NCI-H2081 (cell line): Measurements from ENCODE around the gene KRT83.
"Not testable (repeated sequence)": the region's sequence is repeated elsewhere in the genome, so short reads cannot be mapped to it uniquely, and the experiment has no call there.

Source experiments
- DNase-seq, 2 experiments: peaks; one replicate each; lab custom pipeline; 2025; lab: John Stamatoyannopoulos, UW

Gene KRT83

DNA sequence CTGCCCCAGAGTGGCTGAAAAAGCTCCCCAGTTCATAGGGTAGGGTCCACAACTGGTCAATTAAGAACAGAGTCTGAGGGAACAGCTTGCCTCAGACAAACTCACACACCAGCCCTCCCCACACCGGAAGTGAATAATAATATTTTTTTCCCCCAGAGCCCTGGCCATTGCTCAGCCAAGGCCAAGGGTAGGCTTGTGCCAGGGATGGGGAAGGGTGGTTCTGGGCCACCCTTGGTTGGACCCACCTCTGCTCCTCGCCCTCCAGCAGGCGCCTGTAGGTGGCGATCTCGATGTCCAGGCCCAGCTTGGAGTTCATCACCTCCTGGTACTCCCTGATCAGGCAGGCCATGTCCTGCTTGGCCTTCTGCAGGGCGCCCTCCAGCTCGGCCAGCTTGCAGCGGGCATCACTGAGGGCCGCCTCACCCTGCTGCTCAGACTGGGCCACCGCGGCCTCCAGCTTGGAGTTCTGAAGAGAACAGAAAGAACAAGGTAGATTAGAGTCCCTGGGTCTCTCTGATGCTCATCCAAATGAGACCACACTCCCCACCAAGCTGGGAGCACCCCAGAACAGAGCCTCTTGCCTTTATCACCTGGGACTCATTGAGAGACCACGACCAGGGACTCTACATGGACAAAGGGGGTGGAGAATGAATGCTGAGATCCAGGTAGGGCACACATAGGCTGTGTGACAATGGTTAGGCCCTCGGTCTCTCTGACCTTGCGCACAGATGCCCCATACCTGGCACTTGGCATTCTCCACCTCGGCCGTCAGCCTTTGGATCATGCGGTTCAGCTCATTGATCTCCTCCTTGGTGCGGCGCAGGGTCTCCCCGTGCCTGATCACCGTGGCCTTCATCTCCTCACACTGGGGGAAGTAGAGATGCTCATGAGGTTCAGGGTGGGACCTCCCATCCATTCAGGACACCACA, 34.1 kb downstream of the KRT83 start:
- not testable (repeated sequence) for DNase-seq

DNA sequence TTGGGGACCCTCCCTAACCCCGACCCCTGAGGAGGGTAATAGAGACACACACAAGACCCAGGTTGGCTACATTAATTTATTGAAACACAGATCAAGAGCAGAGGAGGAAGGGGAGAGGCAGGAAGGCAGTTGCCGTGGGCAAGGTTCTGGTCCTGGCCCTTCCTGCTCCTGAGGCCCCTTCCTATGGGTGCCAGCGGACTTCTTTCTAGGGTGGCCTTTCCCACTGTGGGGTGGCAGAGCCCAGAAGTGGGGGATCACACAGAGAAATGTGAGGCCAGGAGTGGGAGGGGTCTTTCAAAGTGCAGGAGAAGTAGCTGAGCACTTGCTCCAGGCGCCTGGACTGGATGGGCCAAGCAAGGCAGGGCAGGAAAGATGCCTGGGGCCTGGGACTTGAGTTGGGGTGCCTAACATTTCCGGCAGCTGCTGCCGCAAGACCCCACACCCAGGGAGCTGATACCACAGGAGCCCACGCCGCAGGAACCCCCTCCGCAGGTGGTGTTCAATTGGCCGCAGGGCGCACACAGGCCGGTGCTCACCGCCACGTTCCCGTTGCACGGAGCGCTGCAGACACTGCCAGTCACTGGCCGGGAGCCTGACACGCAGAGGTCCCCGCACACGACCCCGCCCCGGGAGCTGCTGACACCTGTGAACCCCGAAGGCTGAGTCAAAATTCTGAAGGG, 35.2 kb downstream of the KRT83 start:
- no peak for DNase-seq

DNA sequence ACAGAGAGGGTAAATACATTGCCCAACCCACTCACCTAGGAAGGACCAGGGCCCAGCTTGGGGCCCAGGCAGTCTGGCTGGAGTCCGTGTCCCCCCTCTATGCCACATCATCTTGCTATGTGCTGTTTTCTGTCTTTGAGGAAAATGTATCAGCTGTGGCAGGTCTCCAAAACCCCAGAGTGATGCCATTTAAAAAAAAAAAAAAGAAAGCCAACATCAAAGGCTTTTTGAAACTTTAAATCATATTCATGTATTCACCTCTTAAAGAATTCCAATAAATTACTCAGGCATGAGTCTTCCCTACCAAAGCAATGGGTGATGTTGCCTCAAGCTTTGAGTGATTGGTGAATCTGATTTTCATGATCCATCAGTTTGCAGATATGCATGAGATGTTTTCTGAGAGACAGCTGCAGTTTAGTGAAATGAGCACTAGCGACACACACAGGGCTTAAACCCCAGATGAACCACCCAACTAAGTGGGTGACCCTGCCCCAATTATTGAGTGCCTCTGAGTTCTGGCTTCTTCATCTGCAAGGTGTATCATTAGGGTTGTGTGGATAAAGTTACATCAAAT, 35.9 kb downstream of the KRT83 start:
- no peak for DNase-seq

DNA sequence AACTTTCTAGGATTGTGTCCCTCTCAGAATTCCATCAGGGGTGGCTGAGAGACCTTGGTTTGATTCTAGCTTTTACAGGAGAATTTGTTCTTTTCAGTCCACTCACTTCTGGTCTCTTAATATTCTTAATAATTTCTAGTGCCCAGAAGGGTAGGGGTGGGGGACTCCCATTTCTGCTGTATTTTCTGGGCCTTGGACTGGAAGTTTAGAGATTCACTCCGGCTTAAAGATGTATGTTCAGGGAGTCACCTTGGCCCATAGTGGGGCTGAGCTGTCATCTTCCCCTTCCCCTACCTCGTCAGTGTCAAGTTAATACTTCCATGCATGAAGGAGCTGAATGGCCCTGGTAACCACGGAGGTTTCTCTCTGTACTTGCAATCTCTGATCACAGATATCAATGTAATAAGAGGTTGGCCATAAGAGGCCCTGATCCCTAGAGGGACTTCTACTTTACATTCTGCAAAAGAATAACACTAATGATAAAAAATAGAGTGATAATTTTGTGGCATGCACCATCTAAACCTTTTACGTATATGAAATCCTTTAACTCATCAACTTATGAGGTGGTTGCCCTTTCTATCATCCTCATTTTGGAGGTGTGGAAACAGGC, 36.5 kb downstream of the KRT83 start:
- DNase-seq, result no peak

DNA sequence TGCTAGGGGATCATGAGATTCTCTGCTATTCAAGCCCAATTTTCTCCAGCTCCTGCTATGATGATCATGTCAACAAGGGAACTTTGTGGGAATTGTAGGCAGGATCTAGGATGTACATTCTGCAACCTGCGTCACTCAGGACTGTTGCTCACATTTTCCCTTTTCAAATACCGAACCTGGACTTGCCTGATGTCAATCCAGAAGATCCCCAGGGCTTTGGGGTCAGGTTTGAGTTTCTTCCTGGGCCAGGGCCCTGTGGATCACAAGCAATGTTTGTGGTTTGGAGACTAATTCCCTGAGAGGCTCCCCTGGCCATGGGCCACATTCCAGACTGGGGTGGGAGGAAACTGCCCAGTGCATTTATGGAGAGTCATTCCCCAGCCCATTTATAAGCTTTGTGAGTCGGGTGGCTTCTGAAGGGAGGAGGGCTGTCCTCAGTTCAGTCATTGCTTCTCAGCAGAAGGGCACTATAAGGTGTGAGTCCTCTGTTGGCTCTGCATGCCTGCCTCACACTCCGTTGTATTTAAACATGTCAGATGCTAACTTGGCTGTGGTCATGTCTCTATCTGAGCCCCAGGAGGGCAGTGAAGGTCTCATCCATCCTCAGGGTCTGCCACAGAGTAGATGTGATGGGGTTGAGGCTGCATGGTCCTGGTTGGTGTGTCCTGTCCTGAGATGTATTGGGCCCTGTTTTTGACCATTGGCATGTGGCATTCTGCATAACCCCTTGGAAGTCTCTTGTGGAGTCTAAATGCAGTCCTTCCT, 40.2 kb downstream of the KRT83 start:
- DNase-seq, result no peak

DNA sequence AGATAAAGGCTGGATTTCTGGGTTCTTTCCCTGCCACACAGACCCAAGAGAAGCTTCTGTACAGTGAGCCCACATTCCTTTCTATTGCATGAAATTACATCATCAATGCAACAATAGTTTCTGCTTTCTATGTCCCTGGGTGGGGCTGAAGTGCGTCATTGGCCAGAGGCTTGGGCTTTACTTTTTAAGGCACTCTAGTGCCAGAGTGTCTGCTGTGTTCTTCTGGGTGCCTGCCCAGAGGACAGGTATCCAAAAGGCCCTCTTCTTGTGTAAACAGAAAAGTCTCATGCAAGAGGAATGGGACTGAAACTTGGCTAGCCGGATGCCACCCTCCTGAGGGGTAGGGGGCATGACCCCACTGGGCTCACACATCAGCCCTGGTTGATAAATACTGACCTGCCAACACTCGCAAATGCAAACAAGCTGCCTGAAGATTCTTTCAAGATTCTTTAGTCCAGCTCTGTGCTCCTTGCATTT, 40.8 kb downstream of the KRT83 start:
- no peak for DNase-seq

DNA sequence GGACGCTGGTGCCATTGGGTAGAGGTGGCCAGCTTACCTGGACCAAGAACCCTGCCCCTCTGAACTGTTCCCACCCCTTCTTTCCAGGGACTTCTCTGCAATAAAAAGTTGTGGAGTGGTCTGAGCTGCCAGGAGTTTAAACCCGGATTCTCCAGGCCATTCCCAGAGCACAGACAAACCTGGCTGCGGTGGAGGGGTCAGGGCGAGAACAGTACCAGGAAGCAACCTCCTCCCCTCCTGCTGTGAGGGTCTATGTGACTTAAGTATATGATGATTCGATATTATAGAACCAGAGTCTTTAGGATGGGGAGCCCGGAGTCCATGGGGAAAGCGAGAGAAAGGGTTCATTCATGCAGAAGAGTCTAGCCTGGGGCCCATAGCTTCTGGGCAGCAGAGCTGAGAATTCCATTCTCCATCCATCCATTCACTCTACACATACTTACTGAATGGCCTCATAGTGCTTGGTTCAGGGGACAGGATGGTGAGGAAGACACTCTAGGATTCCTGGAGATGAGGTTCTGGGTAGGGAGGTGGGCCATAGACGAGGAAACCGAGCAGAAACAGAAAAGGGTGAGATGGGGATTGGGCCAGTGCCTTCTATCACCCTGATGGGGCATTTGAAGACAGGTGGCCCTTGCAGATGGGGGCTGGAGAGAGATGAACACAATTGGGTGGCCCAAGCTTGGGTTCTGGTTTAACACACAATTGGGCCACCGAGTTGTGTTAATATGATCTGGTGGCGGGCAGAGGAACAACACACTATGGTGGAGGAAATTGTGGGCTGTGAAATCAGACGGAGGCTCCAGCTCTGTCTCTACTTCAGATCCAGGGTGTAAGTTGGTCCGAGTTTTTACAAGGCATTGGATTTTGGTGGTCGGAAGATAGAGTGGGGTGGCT, 41.5 kb downstream of the KRT83 start:
- no peak for DNase-seq

DNA sequence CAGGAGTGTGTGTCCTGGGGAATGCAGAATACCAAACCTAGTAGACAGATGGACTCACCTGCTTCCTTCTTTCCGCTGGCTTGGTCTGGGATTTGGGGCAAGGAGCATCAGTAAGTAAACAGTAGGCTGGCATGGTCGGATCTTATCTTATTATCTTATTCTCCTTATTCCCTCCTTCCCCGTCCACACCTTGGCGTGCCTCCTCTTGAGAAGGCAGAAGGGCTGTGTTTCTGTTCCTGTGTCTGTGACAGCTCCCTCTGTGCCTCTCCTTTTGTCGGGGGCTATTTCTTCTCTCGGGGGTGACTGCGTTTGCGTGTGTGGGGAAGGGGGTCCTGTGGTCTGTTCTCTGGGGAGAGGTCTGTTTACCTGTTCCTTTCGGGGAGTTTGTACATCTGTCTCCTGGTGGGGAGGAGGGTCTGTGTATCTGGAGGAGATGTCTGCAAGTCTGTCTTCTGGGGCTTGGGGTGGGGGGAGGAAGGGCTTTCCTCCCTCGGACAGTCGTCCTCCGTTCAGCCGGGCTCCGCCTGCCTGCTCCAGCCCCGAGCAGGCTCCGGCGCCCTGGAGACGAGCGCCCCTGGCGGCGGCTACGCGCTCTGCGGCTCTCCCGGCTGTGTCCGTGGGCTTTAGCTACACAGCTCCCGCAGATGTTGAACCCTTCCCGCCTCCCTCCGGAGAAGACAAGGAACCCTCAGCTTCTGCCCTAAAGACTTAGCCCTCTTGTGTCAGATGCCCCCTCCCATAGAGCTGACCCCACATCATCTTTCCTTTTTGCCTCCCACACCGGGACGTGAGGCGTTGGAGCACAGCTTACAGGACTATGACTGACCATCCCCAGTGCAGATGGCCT, 42.4 kb downstream of the KRT83 start:
- peak; percentile 55 to 60 for DNase-seq

DNA sequence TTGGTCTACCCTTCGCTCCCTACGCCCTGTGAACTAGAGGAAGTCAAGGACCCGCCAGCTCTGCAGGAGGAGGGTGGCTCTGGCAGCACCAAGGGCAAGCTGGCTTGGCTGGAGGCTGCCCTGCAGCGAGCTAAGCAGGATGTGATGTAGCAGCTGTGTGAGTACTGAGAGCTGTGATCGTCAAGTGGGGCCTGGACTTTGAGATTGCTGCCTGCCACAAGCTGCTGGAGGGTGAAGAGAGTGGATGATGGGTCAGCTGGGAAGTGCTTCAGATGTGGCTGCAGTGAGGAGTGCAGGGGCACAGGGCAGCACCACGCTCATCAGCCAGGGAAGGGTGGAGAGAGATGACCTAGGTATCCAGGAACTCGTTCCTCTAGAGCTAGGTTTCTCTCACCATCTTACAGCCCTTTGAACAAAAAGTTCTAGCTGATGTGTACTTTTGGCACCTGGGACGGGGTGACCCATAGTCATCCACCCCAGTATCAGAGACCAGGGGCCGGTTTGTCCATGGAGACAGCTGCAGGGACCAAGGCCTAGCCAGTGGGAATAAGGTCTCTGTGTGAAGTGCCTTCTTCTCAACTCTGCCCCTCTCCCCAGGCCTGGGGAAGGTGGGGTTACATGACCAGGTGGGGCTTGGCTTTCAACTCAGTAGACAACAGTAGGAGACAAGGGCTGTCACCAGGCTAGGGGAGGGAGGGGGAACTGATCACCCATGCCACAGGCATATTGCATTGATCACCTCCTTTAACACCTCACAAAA, 43.5 kb downstream of the KRT83 start:
- DNase-seq, result no peak

DNA sequence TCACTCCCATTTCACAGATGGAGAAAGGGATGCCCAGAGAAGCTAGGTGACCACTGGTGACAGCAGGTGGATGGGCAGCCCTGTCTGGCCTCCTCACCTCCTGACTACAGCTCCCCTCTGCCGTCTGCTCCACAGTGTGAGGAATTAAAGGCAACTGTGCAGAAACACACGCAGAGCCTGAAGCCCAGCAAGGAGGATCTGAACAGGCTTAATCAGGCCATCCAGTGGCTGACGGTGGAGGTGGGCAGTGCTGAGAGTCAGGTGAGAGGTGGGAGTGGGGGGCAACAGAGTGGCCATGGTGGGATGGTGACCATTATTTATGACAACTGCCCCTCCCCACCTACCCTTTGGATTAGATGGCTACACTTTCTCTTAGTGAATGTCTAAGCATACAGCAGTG, 45.5 kb downstream of the KRT83 start:
- DNase-seq, result no peak

DNA sequence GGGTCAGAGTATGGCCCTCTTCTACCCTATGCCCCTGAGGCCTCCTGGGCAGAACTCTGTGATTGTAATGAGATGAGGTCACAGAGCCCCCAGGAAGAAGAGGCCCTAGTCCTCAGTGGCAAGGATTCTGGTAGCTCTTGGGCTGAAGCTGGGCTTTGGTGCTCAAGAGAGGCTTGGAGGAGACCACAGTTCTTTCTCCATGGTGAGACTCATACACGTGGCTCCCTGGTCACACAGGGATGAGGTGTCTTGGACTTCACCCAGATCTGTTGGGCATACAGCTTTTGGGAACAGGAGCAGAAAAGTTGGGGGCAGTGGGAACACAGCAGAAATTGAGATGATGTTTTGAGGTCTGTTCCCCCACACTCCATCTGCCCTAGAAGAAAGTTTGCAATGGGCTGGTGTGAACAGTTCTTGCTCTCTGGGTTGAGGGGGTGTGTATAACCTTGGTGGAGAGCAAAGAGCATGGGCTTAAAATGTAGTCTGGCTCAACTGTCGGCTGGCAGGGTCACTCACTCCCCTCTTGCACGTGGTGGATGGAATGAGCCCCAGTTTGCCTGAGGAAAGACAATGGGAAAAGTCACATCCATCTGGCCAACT, 46.6 kb downstream of the KRT83 start, which contains the start of gene KRT86:
KRT86 (plus strand) TSS at position 125 of the 600 bp plus-strand sequence. CDS start 27,272 bp downstream, outside the sequence.
- DNase-seq, result no peak

DNA sequence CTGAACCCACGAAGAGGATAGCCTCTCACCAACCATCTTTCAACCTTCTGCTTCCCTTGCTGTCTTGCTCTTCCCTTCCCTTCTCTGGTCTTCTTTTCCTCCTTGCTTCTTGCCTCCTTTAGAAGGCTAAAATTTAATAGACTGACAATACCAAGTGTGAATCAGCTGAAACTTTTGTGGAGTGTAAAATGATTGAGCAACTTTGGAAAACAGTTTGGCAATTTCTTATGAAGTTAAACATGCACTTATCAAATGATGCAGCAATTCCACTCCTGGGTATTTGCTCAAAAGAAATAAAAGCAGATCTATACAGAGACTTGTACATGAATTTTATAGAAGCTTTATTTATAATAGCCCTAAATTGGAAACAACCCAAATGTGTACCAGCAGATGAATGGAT, 50.0 kb downstream of the KRT83 start:
- no peak for DNase-seq

DNA sequence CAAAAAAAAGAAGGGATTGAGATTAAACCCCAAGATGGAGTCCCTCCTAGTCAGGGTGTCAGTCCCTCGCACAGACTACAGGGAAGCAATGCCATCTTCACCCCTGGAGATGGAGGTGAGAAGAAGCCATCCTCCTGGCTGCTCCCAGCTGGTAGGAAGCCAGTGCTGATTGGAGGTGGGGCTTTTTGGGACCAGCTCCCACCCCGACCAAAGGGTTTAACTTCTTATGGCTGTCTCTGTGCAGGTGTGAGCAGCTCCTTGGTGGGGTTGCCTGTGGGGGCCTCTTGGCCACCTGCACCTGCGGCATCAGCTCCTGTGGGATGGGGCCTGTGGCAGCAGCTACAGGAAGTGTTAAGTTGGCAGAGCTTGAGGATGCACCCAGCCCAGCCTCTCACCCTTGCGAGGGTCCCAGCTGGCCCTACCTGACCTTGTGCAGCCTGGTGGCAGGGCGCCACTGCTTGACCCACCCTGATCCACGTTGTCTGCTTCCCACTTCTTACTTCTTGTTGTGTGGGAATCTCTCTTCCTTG, 50.6 kb downstream of the KRT83 start:
- DNase-seq, result no peak

DNA sequence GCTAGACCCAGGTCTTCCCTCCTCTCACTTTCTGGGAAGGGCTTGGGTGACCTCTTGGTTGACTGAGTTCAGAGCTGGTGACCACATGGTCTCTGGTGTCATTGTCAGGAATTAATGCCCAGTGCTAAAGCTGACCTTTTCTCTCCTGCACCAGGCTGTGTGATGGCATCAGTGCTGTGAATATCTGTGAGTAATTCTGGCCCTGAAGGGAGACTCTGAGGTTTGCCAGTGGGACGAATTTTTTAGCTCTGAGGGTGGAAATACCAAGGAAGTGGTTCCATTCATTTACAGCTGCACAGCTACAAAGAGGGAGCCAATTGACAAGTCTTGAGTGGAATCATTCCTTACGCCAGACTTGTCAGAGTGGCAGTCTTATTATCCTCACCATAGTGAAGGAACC, 53.0 kb downstream of the KRT83 start:
- DNase-seq, result no peak

DNA sequence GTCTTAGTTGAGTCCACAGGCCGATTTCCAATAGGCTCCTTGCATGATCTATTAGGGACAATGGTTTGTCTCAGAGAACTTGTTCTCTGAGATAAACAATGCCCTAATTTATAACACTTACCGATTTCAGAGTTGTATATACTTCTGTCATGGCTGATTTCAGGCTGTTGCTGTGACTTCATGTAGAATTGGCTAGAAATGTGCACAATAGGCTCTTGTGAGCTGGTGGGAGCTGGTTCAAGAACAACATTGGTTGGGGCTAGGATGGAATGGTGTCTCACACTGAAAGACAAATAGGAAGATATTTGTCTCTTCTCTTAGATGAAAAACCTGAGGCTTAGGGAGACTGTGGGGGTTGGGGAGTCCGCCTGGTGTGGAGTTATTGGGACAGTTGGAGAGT, 53.5 kb downstream of the KRT83 start:
- no peak for DNase-seq

DNA sequence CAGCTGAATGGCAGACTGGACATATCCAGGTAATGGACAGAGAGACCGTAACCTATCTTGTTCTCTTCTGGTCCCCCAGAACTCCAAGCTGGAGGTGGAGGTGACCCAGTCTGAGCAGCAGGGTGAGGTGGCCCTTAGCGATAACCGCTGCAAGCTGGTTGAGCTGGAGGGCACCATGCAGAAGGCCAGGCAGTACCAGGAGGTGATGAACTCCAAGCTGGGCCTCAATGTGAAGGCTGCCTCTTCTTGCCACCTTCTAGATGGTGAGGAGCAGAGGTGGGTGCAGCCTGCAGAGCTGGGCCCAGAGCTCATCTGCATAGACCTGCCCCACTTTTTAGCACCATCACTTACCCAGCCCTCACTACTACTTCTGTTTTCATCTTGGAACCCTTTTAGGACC, 53.9 kb downstream of the KRT83 start:
- no peak for DNase-seq

DNA sequence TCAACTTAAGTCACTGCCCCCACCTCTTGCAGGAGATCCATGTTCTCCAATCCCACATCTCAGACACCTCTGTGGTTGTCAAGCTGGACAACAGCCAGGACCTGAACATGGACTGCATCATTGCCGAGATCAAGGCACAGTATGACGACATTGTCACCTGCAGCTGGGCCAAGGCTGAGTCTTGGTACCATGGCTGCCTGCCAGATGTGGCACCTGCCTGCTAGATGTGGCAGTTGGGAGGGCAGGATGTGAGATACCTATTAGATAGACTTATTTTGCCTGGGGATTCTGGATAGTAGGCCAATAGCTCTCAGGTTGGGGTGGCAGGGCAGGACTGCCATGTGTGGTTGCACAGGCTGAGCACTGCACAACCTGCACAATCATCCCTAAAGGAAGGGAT, 54.7 kb downstream of the KRT83 start:
- DNase-seq, result peak; percentile 15 to 56

DNA sequence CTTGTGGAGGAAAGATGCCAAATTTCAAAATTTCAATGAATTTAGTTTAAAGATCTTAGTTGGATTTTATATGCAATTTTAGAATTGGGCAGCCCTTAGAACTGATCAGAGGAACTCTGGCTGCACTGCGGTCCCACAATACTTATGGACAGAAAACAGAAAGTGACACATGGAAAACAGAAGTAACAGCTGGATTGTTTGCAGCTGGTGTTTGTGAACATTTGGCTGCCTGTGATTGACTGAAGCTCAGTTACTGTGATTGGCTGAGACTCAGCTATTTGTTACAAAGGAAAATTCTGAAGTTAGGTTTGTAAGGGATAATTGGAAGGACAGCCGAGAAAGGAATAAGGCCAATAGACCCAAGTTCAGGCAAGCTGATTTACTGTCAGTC, 56.8 kb downstream of the KRT83 start:
- no peak for DNase-seq
